ENCODE measurements around the gene VARS2.

The VARS2 gene

DNA sequence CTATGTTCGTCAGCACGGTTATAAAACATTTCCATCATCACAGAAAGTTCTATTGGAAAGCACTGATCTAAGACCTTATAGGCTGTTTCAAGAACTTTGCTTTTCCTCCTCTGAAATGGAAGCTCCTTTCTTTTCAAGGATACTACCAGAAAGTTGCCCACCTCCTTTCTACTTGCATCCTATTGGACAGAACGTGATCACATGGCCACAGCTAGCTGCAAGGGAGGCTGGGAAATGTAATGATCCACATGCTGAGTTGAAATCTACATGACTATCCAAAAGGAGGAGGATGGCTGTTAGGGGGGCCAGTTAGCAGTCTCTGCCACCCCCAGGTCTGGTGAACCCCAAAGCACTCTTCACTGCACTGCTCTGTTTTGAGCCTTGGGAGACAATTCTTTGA, 14.6 kb downstream of the VARS2 start:
- no peak for DNase-seq (ENCODE audit: low read depth in 3 of 3)

DNA sequence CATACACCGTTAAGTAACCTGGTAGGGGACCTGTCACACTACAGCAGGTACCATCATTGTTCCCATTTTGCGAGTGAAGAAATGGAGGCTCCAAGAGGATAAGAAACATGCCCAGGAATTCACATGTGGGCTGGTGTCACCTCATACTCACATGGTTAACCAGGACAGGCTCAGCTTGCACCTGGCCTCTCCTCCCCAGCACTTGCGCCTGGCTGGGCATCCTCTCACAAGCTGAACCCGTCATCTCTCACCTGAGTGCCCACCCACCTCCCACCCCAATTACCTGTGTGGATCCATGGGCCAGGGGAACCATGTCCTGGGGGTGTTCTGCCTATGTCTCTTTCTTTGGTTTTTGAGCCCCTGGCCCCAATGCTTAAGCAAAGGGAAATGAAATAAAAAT, 16.5 kb downstream of the VARS2 start:
- DNase-seq (ENCODE audit: low read depth in 3 of 3): no peak

DNA sequence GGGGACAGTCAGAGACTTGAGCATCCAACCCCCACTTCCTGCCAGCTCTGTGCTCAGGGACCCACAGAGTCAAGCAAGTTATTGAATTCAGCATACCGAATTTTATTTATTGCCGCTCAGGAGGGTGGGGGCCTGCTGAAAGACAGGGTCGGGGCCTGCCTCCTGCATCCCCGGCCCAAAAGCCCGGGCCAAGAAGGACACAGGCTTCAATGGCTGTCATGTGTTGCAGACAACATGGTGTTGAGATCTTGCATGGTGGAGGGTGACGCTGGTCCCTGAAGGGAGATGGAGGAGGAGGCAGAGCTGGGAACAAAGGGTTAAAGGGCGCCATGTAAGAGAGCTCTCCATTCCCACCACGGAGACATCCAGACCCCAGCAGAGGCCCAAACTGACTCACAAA, 17.2 kb downstream of the VARS2 start:
- DNase-seq (ENCODE audit: low read depth in 3 of 3): no peak

DNA sequence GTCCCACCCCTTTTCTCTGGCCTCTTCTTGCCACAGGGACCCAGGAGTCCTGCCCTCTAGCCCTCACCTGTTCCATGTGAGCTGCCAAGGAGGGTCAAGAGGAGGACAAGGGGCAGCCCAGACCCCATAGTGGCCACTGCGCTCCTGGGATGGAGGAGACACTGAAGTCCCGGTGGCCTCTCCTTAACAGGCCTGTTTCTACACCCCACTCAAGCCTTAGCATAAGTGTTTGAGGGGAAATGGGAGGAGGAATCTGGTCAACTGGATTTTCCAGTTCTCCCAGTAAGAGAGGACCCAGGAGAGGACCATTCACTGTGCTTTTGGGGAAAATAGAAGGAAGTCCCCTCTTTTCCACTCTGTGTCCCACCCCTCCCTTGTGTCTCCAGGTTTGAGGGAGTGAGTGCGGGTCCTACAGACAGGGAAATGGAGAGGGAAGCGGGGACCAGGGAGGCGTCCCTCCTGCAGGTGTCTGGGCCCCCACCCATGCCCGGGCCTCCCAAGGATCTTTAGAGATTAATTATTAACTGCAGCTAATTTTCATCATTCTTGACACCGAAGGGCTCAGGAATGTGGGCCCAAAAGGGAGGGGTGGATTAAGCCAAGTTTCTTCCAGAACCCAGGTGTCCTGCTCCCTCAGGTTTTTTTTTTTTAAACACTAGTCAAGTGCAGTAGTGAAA, 18.1 kb downstream of the VARS2 start, which contains the start of gene SFTA2:
TSS of gene SFTA2 (minus strand) at position 202 of the 677 bp plus-strand sequence. CDS start at position 128, 74 bp downstream.
- no peak for DNase-seq (ENCODE audit: low read depth in 3 of 3)

DNA sequence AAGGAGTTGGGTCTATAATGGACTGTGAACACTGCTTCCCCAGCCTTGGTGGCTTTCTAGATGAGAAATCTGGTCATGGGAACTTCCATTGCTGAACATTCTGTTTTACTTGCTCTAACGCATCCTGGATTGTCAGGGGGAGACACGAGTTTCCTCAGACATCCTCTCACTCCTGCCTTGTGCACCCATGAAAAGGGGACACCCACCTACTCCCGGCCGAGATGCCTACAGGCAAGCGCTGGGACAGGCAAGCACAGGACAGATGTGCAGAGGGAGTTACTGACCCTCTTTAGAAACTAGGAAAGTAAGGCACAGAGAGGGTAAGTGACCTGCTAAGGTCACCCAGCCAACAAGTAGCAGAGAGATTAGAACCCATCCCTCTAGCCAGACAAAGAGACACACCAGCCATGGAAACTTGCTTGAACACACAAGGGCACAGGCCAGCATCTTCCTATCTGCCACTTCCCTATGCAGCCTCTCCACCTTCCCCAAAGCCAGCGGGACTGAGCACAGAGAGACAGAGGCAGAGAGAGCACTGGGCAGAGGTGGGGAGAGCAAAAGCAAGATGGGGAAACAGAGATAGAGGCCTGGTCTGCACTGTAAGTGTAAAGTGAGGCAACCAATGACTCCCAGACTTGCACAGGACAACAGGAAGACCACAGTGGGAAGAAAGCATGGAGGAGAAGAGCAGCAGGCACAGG, 18.8 kb downstream of the VARS2 start:
- no peak for DNase-seq (ENCODE audit: low read depth in 3 of 3)

DNA sequence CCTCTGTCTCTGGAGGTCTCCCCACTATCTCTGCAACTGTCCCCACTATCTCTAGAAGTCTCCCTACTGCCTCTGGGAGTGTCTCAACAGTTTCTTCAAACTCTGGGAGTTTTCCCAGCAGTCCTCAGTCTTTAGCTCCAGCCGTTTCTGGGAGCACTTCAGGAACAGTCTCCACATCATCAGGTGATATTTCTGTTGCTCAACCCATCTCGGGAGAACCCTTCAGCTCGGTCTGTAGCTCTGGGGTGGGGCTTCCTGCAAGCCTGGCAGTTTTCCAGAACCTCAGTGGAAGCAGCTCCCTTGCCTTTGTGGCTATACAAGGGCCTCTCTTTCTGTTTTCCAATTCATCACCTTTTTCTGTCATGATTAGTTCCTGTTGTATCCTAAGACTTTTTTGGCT, 21.0 kb downstream of the VARS2 start:
- DNase-seq (ENCODE audit: low read depth in 3 of 3): no peak

DNA sequence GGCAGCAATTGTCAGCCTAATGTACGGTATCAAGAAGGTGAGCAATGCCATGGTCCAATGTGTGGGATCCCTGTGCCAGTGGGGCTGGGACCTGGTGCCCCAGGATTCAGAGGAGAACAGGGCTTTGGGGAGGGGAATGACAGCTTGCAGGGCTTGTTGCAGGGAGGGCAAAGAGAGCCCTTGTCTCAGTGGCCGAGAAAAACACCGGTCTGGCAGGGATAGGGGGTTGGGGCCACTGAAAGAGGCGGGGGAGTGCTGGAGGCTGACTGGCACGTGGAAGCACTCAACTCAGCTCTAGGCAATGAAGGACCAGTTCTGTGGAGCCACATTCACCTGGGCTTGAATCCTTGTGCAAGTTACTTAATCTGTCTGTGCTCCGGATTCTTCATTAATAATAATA, 23.2 kb downstream of the VARS2 start:
- DNase-seq (ENCODE audit: low read depth in 3 of 3): no peak

DNA sequence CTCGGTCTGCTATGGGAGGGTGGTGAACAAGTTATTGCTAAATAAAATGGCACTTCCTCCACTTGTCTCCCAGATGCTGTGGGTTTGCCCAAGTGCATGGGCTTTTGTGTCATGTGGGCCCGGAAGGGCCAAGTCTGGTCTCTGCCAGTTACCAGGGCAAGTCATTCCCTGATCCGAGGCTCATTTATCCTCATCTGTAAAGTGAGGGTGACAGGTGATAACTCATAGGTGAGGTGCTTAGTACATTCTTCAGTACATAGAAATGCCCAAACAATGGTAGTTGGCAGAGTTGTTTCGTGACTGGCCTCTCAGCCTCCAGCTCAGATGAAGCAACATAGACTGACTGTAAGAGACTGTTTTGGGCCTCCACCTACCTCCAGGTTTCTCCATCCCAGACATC, 24.7 kb downstream of the VARS2 start:
- no peak for DNase-seq (ENCODE audit: low read depth in 3 of 3)

DNA sequence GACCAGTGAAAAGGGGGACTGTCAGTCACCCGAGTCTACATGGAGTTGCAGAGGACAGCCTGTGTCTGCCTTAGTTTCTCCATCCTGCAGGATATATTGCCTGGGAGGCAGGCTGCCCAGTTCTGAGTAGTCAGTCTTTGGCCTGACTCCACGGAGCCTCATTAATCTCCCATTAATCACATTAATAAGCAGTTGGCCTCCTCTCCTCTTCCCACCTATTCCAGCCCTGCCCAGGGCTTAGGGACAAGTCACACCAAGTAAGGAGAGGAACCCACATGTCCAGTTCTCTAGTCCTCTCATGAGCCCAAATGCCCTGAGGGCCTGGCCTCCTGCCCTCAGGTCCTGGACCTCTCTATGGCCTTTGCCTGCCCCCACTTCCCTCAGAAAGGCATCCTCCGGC, 25.4 kb downstream of the VARS2 start:
- DNase-seq (ENCODE audit: low read depth in 3 of 3): no peak

DNA sequence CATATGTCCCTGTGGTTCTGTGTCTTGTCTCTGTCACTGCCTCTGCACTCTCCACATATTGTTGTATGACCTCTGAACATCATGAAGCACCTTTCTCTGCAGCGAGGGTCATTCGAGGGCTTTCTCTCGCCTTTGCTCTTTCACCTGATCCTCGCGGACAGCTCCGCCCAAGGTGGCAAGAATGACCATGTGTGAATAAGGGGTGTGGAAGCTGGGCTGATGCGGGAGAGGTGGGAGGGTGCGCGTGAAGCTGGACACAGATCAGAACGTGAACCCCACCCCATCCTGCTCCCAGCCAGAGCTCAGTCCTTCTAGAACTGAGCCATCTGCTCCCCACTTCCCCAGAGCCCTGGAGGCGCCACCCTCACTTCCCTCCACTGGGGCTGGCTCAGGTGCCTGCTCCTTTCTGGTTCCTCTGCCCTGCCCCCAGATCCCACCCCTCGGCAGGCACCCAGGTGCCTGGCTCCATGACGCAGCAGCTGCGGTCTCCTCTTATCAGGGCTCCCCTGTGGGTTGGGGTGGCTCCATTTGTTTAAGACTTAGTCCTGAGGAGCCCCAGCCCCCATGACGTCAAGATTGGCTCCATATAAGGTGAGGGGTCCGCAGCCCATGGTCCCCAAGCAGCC, 26.4 kb downstream of the VARS2 start, which contains the start of gene MUCL3:
TSS of gene MUCL3 (plus strand) at position 613 of the 626 bp plus-strand sequence. CDS start 27 bp downstream, outside the sequence.
- DNase-seq (ENCODE audit: low read depth in 3 of 3): no peak

DNA sequence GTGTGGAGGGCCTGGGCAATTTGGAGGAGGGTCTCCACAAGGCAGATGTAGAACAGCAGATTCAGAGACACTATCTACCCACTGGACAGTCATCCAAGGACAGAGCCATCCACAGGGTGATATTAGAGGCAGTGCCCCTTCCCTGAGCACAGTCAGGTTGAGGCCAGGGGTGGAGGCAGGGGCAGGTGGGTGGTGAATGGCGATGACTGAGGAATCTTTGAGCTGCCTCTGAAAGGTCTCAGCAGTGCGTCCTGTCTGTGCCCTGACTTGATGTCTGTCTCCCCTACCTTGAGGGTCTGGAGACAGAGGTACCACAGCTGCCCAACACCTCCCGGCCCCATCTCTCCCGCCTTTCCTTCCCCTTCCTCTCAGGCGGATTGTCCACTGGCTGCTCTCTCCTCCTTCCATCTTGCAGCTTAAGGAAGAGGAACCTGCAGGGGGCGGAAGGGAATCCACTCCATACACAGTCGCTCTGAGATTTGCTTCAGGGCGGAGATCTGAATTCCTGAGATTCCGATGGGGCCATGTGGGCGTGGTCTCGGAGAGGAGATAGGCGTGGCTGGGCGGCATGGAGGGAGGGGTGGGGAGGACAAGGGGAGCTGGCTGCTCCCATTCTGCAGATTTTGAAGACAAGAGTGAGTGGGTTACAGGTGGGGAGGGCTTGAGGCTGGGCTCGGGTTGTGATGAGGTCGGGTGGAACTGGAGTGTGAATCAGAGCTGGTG, 28.5 kb downstream of the VARS2 start:
- DNase-seq (ENCODE audit: low read depth in 3 of 3): no peak

DNA sequence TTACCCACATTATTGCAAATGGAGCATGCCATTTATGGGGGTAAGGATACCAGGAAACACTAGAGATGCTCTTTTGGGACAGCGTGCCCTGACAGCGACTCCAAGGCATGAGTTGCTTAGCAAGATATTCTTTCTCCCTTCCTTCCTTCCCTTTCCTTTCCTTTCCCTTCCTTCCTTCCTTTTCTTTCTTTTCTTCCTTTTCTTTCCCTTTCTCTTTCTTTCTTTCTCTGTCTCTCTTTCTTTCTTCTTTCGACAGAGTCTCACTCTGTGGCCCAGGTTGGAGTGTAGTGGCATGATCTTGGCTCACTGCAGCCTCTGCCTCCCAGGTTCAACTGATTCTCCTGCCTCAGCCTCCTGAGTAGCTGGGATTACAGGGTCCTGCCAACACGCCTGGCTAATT, 30.0 kb downstream of the VARS2 start:
- DNase-seq (ENCODE audit: low read depth in 3 of 3): no peak

DNA sequence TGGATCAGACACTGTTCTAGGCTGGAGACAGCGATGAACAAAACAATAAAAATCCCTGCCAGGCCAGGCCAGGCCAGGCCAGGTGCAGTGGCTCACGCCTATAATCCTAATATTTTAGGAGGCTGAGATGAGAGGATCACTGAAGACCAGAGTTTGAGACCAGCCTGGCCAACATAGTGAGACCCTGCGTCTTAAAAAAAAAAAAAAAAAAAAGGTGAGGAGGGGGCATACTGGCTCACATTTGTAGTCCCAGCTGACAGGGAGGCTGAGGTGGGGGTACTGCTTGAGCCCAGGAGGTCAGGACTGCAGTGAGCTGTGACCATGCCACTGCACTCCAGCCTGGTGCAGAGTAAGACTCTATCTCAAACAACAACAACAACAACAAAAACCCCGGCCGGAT, 31.2 kb downstream of the VARS2 start:
- DNase-seq (ENCODE audit: low read depth in 3 of 3): no peak

DNA sequence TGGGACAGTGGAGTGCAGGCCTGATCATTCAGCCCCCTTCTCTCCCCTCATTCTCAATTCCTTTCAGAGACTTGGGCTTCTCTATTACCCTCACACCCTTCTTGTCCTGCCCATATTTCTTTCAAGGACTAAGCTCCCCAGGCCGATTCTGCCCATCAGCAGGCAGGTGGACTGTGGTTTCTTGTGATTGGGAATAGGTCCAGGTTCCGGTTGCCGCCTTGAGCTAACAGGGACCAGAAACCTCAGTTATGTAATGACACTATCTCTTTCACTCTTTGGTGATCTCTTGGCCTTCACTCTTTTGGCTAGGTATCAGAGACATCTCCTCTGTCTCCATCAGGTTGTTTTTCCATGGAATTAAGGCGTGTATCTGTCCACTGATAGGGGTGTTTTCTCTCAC, 33.2 kb downstream of the VARS2 start:
- DNase-seq (ENCODE audit: low read depth in 3 of 3): no peak

DNA sequence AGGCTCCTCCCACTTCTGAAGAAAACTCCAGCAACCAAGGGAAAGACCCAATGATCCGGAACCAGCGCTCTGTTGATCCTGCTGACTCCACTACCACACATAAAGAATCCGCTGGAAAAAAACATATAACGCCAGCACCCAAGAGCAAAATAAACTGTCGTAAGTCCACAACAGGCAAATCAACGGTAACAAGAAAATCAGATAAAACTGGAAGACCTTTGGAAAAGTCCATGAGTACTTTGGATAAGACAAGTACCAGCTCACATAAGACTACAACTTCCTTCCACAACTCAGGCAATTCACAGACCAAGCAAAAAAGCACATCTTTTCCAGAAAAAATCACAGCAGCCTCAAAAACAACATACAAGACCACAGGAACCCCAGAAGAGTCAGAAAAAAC, 34.8 kb downstream of the VARS2 start:
- DNase-seq (ENCODE audit: low read depth in 3 of 3): no peak

DNA sequence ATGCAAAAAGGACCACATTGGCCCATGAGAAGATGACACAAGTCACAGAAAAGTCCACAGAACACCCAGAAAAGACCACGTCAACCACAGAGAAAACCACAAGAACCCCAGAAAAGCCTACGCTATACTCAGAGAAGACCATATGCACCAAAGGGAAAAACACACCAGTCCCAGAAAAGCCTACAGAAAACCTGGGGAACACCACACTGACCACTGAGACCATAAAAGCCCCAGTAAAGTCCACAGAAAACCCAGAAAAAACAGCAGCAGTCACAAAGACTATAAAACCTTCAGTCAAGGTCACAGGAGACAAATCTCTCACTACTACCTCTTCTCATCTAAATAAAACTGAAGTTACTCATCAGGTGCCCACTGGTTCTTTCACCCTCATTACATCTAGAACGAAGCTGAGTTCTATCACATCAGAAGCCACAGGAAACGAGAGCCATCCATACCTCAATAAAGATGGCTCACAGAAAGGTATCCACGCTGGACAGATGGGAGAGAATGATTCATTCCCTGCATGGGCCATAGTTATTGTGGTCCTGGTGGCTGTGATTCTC, 38.0 kb downstream of the VARS2 start:
- DNase-seq (ENCODE audit: low read depth in 3 of 3): no peak

DNA sequence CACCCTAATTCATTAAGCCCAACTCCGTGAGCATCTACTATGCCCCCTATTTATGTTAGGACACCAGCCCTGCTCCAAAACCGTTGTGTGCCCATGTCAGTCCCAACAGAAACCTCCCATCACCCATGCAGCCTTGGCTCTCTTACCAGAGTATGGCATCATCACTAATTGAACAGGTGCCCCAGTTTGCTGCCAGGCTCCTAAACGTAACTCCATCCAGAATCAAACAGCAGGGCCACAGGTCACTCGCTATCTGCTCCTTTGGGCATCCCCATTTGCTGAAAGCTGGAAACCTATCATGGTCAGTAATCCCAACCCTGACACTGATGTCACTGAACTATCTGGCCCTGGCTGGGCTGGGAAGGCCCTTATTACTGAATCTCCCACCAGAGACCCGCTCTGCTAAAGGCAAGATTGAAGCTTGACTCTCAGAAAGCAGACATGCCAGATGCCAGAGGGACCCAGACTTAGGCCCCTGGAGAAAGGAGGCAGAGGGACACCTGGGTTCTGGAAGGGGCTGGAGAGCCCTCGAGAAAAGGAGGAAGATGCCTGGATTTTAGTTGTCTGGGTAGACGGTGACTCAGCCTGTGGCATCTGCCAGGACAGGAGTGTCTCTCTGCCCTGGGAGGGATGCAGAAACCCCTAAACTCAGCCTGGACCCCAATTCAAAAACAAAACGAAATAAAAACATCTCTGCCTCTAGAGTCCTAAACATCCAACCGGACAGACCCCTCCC, 40.8 kb downstream of the VARS2 start:
- no peak for DNase-seq (ENCODE audit: low read depth in 3 of 3)

DNA sequence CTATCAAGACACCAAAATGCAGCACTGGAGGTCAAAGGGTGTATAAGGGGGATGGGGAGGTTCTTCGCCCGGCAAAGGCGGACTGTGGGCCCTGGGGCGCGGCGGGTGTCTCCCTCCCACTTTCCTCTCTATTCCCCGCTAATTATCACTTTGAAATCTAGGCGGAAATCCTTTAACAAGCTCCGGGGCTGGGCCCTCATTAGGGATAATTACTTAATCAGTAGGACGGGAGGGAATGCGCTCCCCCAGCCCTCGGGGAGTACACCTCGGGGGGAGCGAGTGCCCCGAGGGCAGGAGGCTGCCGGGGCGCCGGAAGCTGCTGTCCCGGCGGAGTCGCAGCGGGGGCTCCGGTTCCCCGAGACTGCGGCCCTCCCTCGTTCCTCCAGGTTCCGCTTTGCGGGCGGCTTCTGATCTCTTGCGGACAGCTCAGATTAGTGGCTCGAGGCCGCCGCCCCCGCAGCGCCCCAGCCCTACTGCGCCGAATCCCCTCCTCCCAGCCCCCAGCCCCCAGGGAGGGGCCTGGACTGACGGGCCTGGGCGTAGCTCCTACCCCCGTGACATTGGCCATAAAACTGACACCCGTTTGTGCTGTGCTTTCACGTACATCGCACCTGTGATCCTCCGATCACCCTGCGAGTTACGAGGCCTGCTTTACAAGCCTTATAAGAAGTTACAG, 41.5 kb downstream of the VARS2 start:
- DNase-seq (ENCODE audit: low read depth in 3 of 3): peak; percentile 39 to 64 (median 64)

DNA sequence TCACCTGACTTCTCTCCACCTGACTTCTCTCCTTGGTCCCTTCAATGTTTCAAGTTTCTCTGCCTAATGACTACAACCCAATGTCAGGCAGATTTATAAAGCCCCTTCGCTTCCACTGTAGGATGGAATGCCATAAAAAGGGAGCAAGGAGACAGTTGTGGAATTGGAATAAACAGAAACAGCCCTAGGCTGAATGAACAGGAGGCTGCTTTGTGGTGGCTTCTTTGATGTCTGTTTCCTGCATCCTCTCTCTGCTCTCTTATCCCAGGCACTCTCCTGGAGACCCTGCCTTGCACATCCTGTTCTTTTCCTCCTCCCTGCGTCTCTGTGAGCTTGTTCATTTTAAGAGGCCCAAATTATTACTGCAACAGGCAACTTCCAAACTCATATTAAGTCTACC, 43.7 kb downstream of the VARS2 start:
- no peak for DNase-seq (ENCODE audit: low read depth in 3 of 3)

DNA sequence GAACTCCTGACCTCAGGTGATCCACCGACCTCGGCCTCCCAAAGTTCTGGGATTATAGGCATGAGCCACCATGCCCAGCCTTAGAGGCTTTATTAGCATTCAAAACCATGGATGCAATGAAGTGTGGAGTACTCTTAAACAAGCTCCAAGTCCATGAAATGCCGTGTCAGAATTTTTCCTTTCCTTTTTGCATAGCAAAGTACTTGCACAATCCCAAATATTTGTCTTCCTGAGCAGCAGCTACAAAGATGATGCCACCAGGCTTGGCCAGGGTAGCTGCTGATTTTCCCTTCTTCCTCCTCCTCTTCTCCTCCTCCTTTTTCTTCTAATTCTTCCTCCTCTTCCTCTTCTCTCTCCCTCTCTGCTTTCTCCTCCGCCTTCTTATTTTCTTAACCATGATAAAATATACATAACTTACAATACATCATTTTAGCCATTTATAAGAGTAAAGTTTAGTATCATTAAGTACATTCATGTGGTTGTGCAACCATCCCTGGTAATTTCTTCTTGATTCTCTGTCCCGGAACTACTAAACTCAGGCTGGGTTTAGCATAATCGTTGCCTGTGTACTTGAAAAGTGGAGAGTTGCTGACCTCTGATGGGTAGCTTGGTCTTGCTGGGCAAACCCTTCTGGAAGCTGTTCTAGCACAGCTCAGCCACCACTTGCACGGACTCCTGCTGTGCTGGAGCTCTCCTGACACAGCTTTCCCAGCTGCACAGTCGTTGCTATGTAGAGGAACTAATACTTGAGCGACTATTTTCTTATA, 47.1 kb downstream of the VARS2 start:
- DNase-seq (ENCODE audit: low read depth in 3 of 3): no peak
